ENCODE results near the gene FAM151A. TPM values are rescaled to one million over a fixed set of nuclear protein-coding genes. Genes with fewer than 3 reads are reported as not detected.
"Not testable (repeated sequence)": the region's sequence is repeated elsewhere in the genome, so short reads cannot be mapped to it uniquely, and the experiment has no call there.

FAM151A gene
- polyA plus RNA-seq, 1 donor, result 32.2 TPM

DNA sequence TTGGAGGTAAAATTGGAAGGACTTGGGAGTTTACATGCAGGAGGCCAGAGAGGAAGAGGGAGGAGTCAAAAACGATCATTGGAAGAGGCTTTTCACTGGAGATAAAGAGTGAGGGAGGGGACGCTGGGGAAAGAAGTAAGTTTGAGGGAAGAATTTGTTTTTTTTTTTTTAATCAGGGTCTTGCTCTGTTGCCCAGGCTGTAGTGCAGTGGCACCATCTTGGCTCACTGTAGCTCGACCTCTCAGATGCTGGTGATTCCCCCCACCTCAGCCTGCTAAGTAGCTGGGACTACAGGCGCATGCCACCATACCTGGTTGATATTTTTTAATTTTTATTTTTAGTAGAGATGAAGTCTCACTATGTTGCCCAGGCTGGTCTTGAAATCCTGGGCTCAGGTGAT lies 17.0 kb upstream of the FAM151A start:
- DNase-seq, result no peak

- DNase-seq, result not testable (repeated sequence)
Observed at GRCh38 chr1:54636461-54637446, 13.4 kb upstream of the FAM151A start.

GRCh38 chr1:54635804-54636203 lies 12.5 kb upstream of the FAM151A start:
- DNase-seq, result not testable (repeated sequence)

DNA sequence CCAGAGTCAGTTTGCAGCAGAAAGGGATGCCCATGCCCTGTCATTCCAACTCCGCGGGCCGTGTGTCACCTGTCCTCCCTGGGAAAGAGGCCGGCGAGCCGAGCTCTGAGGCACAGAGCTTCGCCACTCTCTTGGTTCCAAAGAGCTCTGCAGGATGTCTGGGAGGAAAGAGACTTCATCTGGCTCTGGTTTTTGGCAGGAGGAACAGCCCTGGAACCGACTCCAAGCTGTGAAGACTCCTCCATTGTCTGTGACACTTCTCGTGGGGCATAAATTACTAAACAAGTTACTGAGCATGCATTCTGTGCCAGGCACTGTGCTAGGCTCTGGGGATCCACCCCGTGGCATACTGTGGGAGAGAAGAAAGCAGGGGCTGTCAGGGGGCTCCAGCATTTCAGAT lies 3.9 kb upstream of the FAM151A start:
- DNase-seq, result no peak

- DNase-seq, result no peak
Observed at GRCh38 chr1:54624466-54625464, 1.4 kb upstream of the FAM151A start.

- DNase-seq, result no peak
Observed at GRCh38 chr1:54619749-54620148, 3.6 kb downstream of the FAM151A start.

DNA sequence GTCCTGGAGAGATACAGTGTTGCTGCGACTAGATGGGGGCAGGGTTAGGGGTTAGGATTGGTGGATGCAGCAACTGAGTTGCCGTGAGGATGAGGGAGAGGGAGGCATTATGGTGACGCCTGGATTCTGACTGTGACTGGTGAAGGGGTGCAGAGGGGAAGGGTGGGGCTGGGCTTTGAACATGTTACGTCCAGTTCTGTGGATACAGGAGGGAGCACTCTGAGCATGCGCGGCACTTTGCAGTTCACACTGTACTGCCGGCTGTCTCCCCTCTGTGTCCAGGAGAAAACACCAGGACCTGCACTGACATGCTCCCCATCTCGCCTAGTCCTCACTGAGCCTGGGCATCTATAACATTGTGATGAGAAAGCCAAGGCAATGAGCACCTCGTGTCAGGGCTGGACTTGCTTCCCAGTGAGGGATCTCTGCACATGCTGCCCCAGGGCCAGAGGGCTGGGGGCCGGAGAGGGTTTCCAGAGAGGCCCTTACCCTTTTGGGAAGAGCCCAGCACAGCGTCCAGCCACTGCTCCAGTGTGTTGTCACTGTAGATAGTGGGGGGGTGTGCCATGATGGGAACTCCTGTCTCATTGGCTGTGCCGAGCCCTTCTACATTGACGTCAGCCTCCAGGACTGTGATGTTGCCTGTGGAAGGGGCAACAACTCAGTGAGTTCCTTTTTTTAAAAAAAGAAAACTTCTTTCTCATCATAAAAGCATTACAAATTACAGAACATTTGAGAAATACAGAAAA lies 7.6 kb downstream of the FAM151A start:
- no peak for DNase-seq

DNA sequence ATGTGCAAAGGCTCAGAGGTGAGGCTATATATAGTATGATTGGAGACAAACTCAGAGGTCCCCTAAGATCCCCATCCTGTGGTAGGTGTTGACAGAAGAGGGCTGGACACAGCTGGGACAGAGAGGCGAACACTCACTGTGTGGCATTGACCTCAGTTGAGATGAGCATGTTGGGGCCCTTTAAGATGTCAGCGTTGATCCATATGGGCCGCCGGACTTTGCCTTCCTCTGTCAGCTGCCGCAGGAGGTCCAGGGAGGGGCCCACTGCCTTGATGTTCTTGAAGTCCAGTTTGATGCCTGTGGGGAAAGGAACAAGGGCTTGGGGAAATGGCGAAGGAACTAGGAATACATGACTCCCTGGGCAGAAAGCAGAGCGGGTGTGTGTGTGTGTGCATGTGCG lies 8.8 kb downstream of the FAM151A start:
- DNase-seq, result no peak

GRCh38 chr1:54614024-54614423 lies 9.3 kb downstream of the FAM151A start:
- no peak for DNase-seq

- no peak for DNase-seq
Observed at GRCh38 chr1:54611621-54612020, 11.7 kb downstream of the FAM151A start.

- no peak for DNase-seq
Observed at GRCh38 chr1:54610601-54611580, 12.4 kb downstream of the FAM151A start.

- no peak for DNase-seq
Observed at GRCh38 chr1:54610048-54610447, 13.3 kb downstream of the FAM151A start.

DNA sequence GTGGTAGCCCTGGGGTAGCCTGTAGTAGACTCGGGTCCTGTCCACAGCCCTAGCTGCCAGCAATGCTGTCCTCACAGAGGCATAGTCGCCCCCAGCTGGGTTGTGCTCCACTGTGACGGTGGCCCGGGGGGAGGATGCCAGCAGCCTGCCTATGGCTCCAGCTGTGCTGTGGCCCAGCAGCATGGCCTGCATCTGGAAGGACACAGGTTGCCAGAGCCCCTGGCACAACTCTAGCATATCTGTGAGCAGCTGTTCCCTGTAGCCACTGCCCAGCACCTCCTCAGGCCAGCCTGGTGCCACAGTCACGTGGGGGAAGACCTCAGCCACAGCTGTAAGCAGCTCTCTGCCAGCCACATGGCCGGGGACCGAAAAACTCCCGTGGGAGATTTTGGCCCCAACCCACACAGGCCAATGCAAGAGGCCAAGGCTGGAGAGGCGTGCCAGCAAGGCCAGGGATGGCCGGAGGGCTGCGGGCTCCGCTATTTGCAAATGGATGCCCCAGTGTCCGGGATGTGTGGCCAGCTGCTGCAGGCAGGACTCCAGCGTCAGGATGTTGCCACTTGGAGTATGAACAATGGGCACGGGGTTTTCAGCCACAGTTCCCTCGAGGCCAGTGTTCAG lies 13.9 kb downstream of the FAM151A start:
- no peak for DNase-seq

- no peak for DNase-seq
Observed at GRCh38 chr1:54608566-54609230, 14.6 kb downstream of the FAM151A start.

GRCh38 chr1:54607821-54608565 lies 15.3 kb downstream of the FAM151A start:
- no peak for DNase-seq

DNA sequence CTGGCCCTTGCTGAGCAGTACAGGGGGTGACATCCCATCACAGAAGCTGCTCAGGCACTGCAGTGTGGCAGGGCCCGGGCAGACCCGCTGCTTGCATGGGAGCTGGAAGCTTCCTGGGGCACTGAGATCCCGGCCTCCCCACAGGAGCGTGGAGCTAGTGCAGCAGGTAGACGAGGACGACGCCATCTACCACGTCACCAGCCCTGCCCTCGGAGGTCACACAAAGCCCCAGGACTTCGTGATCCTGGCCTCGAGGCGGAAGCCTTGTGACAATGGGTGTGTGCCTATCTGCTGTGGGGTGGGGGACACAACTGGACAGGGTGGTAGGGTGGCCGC lies 16.4 kb downstream of the FAM151A start:
- DNase-seq, result no peak

DNA sequence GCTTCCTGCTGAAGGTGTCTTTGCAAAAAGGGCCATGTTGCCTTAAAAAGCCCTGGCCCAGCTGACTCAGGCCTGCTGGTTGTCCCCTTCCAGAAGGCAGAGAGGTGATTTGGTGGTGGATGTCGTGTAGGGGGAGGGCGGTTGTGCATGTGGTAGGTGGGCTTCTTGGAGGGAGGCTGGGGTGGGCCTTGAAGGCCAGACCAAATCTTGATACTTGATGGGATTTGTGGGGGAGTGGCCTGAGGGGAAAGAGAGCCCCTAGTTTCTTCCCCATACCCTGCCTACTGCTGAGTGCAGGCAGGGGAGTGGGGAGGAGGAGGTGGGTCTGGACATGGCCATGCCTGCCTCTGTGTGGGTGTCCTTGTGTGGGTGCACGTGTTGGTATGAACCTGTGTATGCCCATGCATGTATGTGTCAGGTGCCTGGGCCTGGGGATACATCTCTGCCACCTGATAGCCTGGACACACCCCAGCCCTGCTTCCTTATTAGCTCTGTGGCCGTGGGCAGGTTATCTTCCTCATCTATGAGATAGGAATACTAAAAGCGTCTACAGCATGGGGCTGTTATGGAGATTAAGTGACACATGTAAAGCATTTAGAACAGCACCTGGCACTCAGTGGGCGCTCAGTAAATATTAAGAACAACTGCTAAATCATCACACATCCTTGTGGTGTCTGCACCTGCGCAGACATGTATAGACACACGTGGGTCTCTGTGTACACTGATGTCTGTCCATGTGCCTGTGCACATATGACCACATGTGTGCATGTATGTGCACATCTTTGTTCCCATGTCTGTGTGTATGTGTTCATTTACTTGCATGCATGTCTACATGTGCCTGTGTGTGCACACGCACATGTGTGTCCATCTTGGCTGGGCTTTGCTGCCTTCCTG lies 17.0 kb downstream of the FAM151A start:
- DNase-seq, result no peak

All from left kidney (tissue), 2 donors.